Measurements from ENCODE around the gene TBC1D5.

- TF ChIP-seq CTCF (IDR thresholded peaks at IDR 0.05) (no peak), SIN3A (IDR thresholded peaks at IDR 0.05; ENCODE audit: borderline replicate concordance, insufficient read depth, low read depth, low read length) (no peak), POLR2AphosphoS5 (IDR thresholded peaks at IDR 0.05; ENCODE audit: low read depth, low read length) (no peak), REST (IDR thresholded peaks at IDR 0.05; ENCODE audit: insufficient read depth in 1 of 2, low read depth in 2 of 2, low read length in 1 of 2) (no peak)
Observed at GRCh38 chr3:17162116-17162515, 580.3 kb downstream of the TBC1D5 start.

All from Panc1 (cell line).